B cell (primary cell): Measurements from ENCODE around the gene SERTAD3. TPM values are rescaled to one million over a fixed set of nuclear protein-coding genes. Genes with fewer than 3 reads are reported as not detected.

Source experiments
- ATAC-seq: fragments of 200-7000 bp; cut with Tn5 transposase; one replicate; pipeline ENCODE4 v1.10.0; 2021; ENCODE audit warnings: low read depth, mild to moderate bottlenecking, moderate number of reproducible peaks, moderate library complexity
- CTCF ChIA-PET: fragments of 350-600 bp; sonication (Branson Sonifier 250); formaldehyde crosslinking; loops from one replicate; lab custom pipeline; 2021; ENCODE audit warnings: antibody characterized with exemption, inconsistent platforms; lab: Charles Lee
- POLR2A ChIA-PET: fragments of 350-600 bp; sonication (Branson Sonifier 250); formaldehyde crosslinking; loops from one replicate; lab custom pipeline; 2021; ENCODE audit warnings: antibody characterized with exemption; lab: Charles Lee
- DNase-seq: peaks from one replicate; pipeline ENCODE4 v3.0.0; 2013
- H2AFZ ChIP-seq: 2 replicates; pipeline ENCODE4 v1.6.1; 2012; ENCODE audit warnings: mild to moderate bottlenecking, low read depth, low read length; ENCODE audit not compliant: insufficient read depth, poor library complexity, severe bottlenecking
- H3K27ac ChIP-seq, 2 donors: 1 replicate in 1 of 2; 2 replicates in 1 of 2; pipeline ENCODE4 v1.5.1; 2012 to 2013; ENCODE audit warnings: low read length in 2 of 2, mild to moderate bottlenecking in 2 of 2, moderate library complexity in 1 of 2
- H3K27me3 ChIP-seq, 4 experiments: fragments of 200-600 bp in 1 of 4; sonication (generic) in 1 of 4; replicated peaks in 1 of 4; 1 replicate in 2 of 4; 2 replicates in 2 of 4; pipeline versions ENCODE4 v1.6.1 to v1.7.0; 2013 to 2016; ENCODE audit warnings: low read length in 3 of 4, mild to moderate bottlenecking in 2 of 4, mixed read lengths in 1 of 4, moderate library complexity in 1 of 4; ENCODE audit not compliant: insufficient read depth in 4 of 4, control insufficient read depth in 3 of 4; ENCODE audit errors: control extremely low read depth in 1 of 4
- H3K36me3 ChIP-seq, 2 experiments: replicated peaks in 1 of 2; 1 replicate in 1 of 2; 2 replicates in 1 of 2; pipeline versions ENCODE4 v1.6.1 to v1.7.1; 2013; ENCODE audit warnings: low read length in 1 of 2; ENCODE audit not compliant: insufficient read depth in 2 of 2, control insufficient read depth in 1 of 2; ENCODE audit errors: control extremely low read depth in 1 of 2, extremely low read depth in 1 of 2
- H3K4me1 ChIP-seq, 2 donors: fragments of 200-600 bp in 1 of 2; sonication (generic) in 1 of 2; 1 replicate in 1 of 2; 2 replicates in 1 of 2; pipeline versions ENCODE4 v1.5.1 to v1.6.1; 2013 to 2017; ENCODE audit warnings: low read length in 2 of 2; ENCODE audit not compliant: control insufficient read depth in 2 of 2, insufficient read depth in 2 of 2
- H3K4me2 ChIP-seq: replicated peaks from 2 replicates; pipeline ENCODE3; 2012; ENCODE audit warnings: mild to moderate bottlenecking, low read depth, low read length; ENCODE audit not compliant: poor library complexity, severe bottlenecking
- H3K4me3 ChIP-seq, 5 experiments: fragments of 200-600 bp in 1 of 5; sonication (generic) in 1 of 5; 1 replicate in 3 of 5; 2 replicates in 2 of 5; pipeline versions ENCODE4 v1.5.1 to v1.7.0; 2011 to 2016; ENCODE audit warnings: low read length in 4 of 5, mild to moderate bottlenecking in 4 of 5, low read depth in 2 of 5, control low read depth in 1 of 5, moderate library complexity in 1 of 5; ENCODE audit not compliant: insufficient read depth in 1 of 5; ENCODE audit errors: control extremely low read depth in 1 of 5, extremely low read depth in 1 of 5
- H3K79me2 ChIP-seq: fragments of 200-600 bp; sonication (generic); one replicate; pipeline ENCODE4 v1.6.0; 2016; ENCODE audit warnings: low read length; ENCODE audit not compliant: control insufficient read depth, insufficient read depth
- H3K9ac ChIP-seq: fragments of 200-600 bp; sonication (generic); 2 replicates; pipeline ENCODE4 v1.6.1; 2017; ENCODE audit warnings: mild to moderate bottlenecking, low read length, moderate library complexity
- H3K9me3 ChIP-seq, 3 donors: one replicate each; pipeline versions ENCODE4 v1.6.1 to v1.7.1; 2013; ENCODE audit warnings: low read length in 2 of 3; ENCODE audit not compliant: control insufficient read depth in 2 of 3, insufficient read depth in 1 of 3; ENCODE audit errors: control extremely low read depth in 1 of 3
- H4K20me1 ChIP-seq: 2 replicates; pipeline ENCODE4 v1.6.0; 2012; ENCODE audit warnings: mild to moderate bottlenecking, low read length; ENCODE audit not compliant: insufficient read depth, control insufficient read depth, poor library complexity, severe bottlenecking
- H3K27ac Mint-ChIP-seq: one replicate; pipeline ENCODE4 v1.8.0; 2021; ENCODE audit warnings: mixed read lengths
- H3K27me3 Mint-ChIP-seq: one replicate; pipeline ENCODE4 v1.8.0; 2021; ENCODE audit warnings: mixed read lengths
- H3K4me1 Mint-ChIP-seq: one replicate; pipeline ENCODE4 v1.8.0; 2021; ENCODE audit warnings: mixed read lengths
- H3K4me3 Mint-ChIP-seq: one replicate; pipeline ENCODE4 v1.8.0; 2021; ENCODE audit warnings: mixed read lengths
- H3K9me3 Mint-ChIP-seq: one replicate; pipeline ENCODE4 v1.8.0; 2022; ENCODE audit warnings: mixed read lengths; ENCODE audit not compliant: insufficient read depth
- EZH2 ChIP-seq: IDR thresholded peaks from 2 replicates; pipeline ENCODE4 v1.6.1; 2012; ENCODE audit warnings: borderline replicate concordance, low read depth, mild to moderate bottlenecking, moderate library complexity, low read length; ENCODE audit not compliant: insufficient read depth, poor library complexity, severe bottlenecking
- WGBS: methylation state at CpG from one replicate; pipeline ENCODE4 v1.1.5; 2013; ENCODE audit warnings: missing lambda C conversion rate; ENCODE audit not compliant: insufficient coverage; 5-methylcytosine and 5-hydroxymethylcytosine counted together
- intact Hi-C: fragments of 100-400 bp; cut with micrococcal nuclease; formaldehyde crosslinking; loops from one replicate; pipeline ENCODE4 v1.10.0; 2022
- polyA plus RNA-seq: library from polyadenylated mRNA; depleted of rRNA; stranded (reverse); fragments of >200 nt; gene quantifications from 2 replicates; pipeline ENCODE4 v1.2.3, GENCODE V29; 2012
- total RNA-seq, 2 donors: library from RNA; stranded (reverse); fragments of 120-200 nt in 1 of 2; gene quantifications; 1 replicate in 1 of 2; 2 replicates in 1 of 2; pipeline versions ENCODE4 v1.2.3 to v1.2.4, GENCODE V29; 2013 to 2022
- TF ChIP-seq, protein P1 (sequence below): fragments of 200-600 bp; IDR thresholded peaks from one replicate; pipeline ENCODE4 v1.8.0; 2022; ENCODE audit warnings: antibody characterized with exemption, mild to moderate bottlenecking

SERTAD3 gene
- total and polyA plus RNA-seq, 2 donors (not counting 1 experiment from before 2014, with no cell fraction given) = 41.6 to 43.9 TPM

DNA sequence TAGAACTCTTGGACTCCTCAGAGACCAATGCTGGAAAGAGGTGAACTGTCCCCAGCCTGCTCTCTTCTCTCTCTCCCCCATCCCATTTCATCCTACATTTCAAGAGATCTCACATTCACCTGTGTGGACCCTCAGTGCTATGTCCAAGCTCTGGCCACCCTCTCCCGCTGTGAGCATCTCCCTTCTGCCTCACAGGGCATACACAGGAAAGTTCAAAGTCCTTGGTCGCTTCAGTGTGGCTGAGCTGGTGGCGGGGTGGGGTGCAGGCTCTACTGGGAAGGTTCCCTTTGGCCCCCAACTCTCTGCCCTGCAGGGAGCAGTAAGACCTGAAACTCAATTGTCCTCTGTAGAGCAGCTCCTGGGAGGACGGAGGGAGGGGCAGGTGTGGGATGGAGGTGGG is 49.6 kb upstream of the SERTAD3 start:
- peaks cover 0 to 18% (median 0%) of the 10 kb centered on the region in 4 experiments for H3K27me3 ChIP-seq
- H3K9me3 ChIP-seq = peaks cover 0 to 12% (median 0%) of the 10 kb centered on the region in 3 donors
- intact Hi-C loops = no loop called here
- H2AFZ ChIP-seq = no peak overlapping the region
- no peaks in the 10 kb centered on the region for H3K36me3 ChIP-seq
- CTCF ChIA-PET = interaction anchor here (1.3 kb wide), 1 partner anchor 74 kb away, joined by 4 read pairs; no protein-coding TSS in a partner anchor
- no peaks in the 10 kb centered on the region for H3K4me1 Mint-ChIP-seq
- H3K27ac ChIP-seq = no peak overlapping the region
- H3K4me3 Mint-ChIP-seq = no peak overlapping the region
- no peaks in the 10 kb centered on the region for H3K79me2 ChIP-seq
- H3K4me1 ChIP-seq = no peaks in the 10 kb centered on the region
- H3K27me3 Mint-ChIP-seq = peaks cover 27% of the 10 kb centered on the region
- POLR2A ChIA-PET = no interaction called here
- WGBS = 37% methylated on average over 2 of the region's 4 CpGs
- no peaks in the 10 kb centered on the region for H3K9me3 Mint-ChIP-seq
- ATAC-seq (no peak), DNase-seq (no peak)
- H3K9ac ChIP-seq = no peak overlapping the region
- no peak overlapping the region for H3K4me2 ChIP-seq
- H3K27ac Mint-ChIP-seq = no peak overlapping the region
- TF ChIP-seq EZH2 = no peak
- TF ChIP-seq, protein P1, sequence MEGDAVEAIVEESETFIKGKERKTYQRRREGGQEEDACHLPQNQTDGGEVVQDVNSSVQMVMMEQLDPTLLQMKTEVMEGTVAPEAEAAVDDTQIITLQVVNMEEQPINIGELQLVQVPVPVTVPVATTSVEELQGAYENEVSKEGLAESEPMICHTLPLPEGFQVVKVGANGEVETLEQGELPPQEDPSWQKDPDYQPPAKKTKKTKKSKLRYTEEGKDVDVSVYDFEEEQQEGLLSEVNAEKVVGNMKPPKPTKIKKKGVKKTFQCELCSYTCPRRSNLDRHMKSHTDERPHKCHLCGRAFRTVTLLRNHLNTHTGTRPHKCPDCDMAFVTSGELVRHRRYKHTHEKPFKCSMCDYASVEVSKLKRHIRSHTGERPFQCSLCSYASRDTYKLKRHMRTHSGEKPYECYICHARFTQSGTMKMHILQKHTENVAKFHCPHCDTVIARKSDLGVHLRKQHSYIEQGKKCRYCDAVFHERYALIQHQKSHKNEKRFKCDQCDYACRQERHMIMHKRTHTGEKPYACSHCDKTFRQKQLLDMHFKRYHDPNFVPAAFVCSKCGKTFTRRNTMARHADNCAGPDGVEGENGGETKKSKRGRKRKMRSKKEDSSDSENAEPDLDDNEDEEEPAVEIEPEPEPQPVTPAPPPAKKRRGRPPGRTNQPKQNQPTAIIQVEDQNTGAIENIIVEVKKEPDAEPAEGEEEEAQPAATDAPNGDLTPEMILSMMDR = no peak
- H4K20me1 ChIP-seq = no peaks in the 10 kb centered on the region
- no peak overlapping the region for H3K4me3 ChIP-seq

DNA sequence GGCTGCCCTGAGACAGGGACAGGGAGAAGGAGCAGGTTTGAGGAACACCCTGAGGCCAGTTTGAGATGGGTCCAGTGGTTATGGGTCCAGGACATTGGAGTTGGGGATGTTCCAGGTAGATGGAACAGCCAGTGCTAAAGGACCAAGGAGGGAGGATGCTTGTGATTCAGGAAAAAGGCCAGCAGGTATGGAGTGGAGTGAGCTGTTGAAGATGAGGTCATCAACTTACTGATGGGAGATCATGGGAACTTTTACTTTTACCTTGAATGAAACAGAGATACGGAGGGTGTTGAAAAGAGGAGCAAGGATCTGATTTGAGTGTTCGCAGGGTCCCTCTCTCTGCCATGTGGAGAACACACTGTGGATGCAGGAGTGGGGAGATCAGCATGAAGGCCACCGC is 48.1 kb upstream of the SERTAD3 start:
- H3K4me3 ChIP-seq = no peak overlapping the region
- no peak for ATAC-seq
- Mint-ChIP-seq H3K9me3 (no peaks in the 10 kb centered on the region), H3K27me3 (peaks cover 35% of the 10 kb centered on the region), H3K4me1 (peaks cover 6% of the 10 kb centered on the region), H3K4me3 (no peak overlapping the region), H3K27ac (no peak overlapping the region)
- H2AFZ ChIP-seq = no peak overlapping the region
- intact Hi-C loops = no loop called here
- H3K27ac ChIP-seq = no peak overlapping the region
- peaks cover 0 to 33% (median 3%) of the 10 kb centered on the region in 4 experiments for H3K27me3 ChIP-seq
- ChIA-PET CTCF (no interaction called here), POLR2A (no interaction called here)
- no peak overlapping the region for H3K9ac ChIP-seq
- H3K4me1 ChIP-seq = peaks cover 0 to 3% of the 10 kb centered on the region in 2 donors
- no peaks in the 10 kb centered on the region for H4K20me1 ChIP-seq
- no peak overlapping the region for H3K4me2 ChIP-seq
- TF ChIP-seq, protein P1 = no peak
- TF ChIP-seq EZH2 = no peak
- no peaks in the 10 kb centered on the region for H3K79me2 ChIP-seq
- H3K9me3 ChIP-seq = peaks cover 0 to 26% (median 0%) of the 10 kb centered on the region in 3 donors
- H3K36me3 ChIP-seq = no peaks in the 10 kb centered on the region
- 97% methylated on average over 3 of the region's 3 CpGs for WGBS
- DNase-seq = no peak
